HepG2 (cell line): ENCODE measurements around the gene INHBB. TPM values are rescaled to one million over a fixed set of nuclear protein-coding genes. Genes with fewer than 3 reads are reported as not detected.

Experiments used
- ATAC-seq: fragments of 200-7000 bp; cut with Tn5 transposase; 3 replicates; pipeline ENCODE4 v1.9.1; 2020; ENCODE audit warnings: mild to moderate bottlenecking, moderate library complexity
- BruUV-seq: library from RNA; stranded (reverse); fragments of 400-500 nt; replicated peaks from 2 replicates; lab custom pipeline; 2021; lab: Mats Ljungman, UMichigan
- CTCF ChIA-PET: fragments of 300-600 bp; formaldehyde crosslinking; extraction: SDS; loops from one replicate; lab custom pipeline; 2021; ENCODE audit warnings: low total read pairs, inconsistent platforms, low intra/inter-chr PET ratio; lab: Yijun Ruan, JAX
- POLR2A ChIA-PET: fragments of 350-600 bp; sonication (Branson Sonifier 250); formaldehyde crosslinking; loops from one replicate; lab custom pipeline; 2020; ENCODE audit warnings: antibody characterized with exemption, inconsistent platforms; lab: Yijun Ruan, JAX
- DNase-seq: peaks from one replicate; pipeline ENCODE4 v3.0.0-alpha.2; 2015; ENCODE audit warnings: low spot score
- FAIRE-seq: peaks from 3 replicates; lab custom pipeline; 2011; peaks lifted over from hg19 to GRCh38; lab: Jason Lieb, UNC
- H2AFZ ChIP-seq: one replicate; pipeline ENCODE4 v1.6.1; 2011; ENCODE audit warnings: low read length, inconsistent platforms
- H3K27ac ChIP-seq: fragments of 300-600 bp; 3 replicates; pipeline ENCODE4 v1.8.0; 2011; ENCODE audit warnings: mixed run types, mild to moderate bottlenecking, mixed read lengths, low read length, inconsistent platforms; ENCODE audit not compliant: insufficient read depth; ENCODE audit errors: extremely low read length
- H3K27me3 ChIP-seq, 2 experiments: fragments of 200-600 bp in 1 of 2; 2 replicates in 1 of 2; 3 replicates in 1 of 2; pipeline versions ENCODE4 v1.6.0 to v1.8.0; 2011; ENCODE audit warnings: low read length in 2 of 2, mild to moderate bottlenecking in 2 of 2, moderate library complexity in 2 of 2, inconsistent platforms in 1 of 2; ENCODE audit not compliant: insufficient read depth in 2 of 2, control insufficient read depth in 1 of 2
- H3K36me3 ChIP-seq, 2 experiments: fragments of 200-600 bp in 1 of 2; replicated peaks in 1 of 2; 2 replicates in 1 of 2; 3 replicates in 1 of 2; pipeline versions ENCODE4 v1.5.1 to v1.8.0; 2011; ENCODE audit warnings: low read length in 2 of 2, inconsistent platforms in 1 of 2; ENCODE audit not compliant: insufficient read depth in 2 of 2, control insufficient read depth in 1 of 2
- H3K4me1 ChIP-seq: 2 replicates; pipeline ENCODE4 v1.5.1; 2012; ENCODE audit warnings: low read length, inconsistent platforms; ENCODE audit not compliant: insufficient read depth
- H3K4me2 ChIP-seq: 2 replicates; pipeline ENCODE4 v1.6.0; 2011; ENCODE audit warnings: low read depth, low read length, inconsistent platforms
- H3K4me3 ChIP-seq, 3 experiments: fragments of 200-600 bp in 1 of 3; sonication (generic), shearing (Covaris generic) in 1 of 3; replicated peaks in 1 of 3; 2 replicates each; pipeline ENCODE4 v1.5.1; 2011 to 2016; ENCODE audit warnings: low read length in 3 of 3, inconsistent platforms in 2 of 3, low read depth in 2 of 3, mild to moderate bottlenecking in 2 of 3, control low read depth in 1 of 3, mixed read lengths in 1 of 3; ENCODE audit not compliant: insufficient read depth in 1 of 3
- H3K79me2 ChIP-seq: one replicate; pipeline ENCODE4 v1.6.1; 2011; ENCODE audit warnings: low read length, inconsistent platforms; ENCODE audit not compliant: insufficient read depth
- H3K9ac ChIP-seq: 2 replicates; pipeline ENCODE4 v1.6.0; 2011; ENCODE audit warnings: mild to moderate bottlenecking, low read depth, low read length, inconsistent platforms; ENCODE audit not compliant: insufficient read depth
- H3K9me3 ChIP-seq: 2 replicates; pipeline ENCODE4 v1.5.1; 2012; ENCODE audit warnings: mild to moderate bottlenecking, low read length
- H4K20me1 ChIP-seq: 2 replicates; pipeline ENCODE4 v1.6.0; 2011; ENCODE audit warnings: inconsistent platforms, mild to moderate bottlenecking, low read length, moderate library complexity; ENCODE audit not compliant: insufficient read depth
- ARNT2 ChIP-seq: sonication (generic); formaldehyde crosslinking; IDR thresholded peaks from 2 replicates; pipeline ENCODE4 v1.8.0; 2022; ENCODE audit warnings: mild to moderate bottlenecking, low read depth, missing genetic modification reagents, moderate library complexity
- EED ChIP-seq: sonication (generic); formaldehyde crosslinking; IDR thresholded peaks from 2 replicates; pipeline ENCODE4 v1.5.0; 2020; ENCODE audit warnings: mild to moderate bottlenecking, missing genetic modification reagents
- TRIM24 ChIP-seq: sonication (generic); formaldehyde crosslinking; IDR thresholded peaks from 2 replicates; pipeline ENCODE4 v1.8.0; 2022; ENCODE audit warnings: mild to moderate bottlenecking, missing genetic modification reagents
- ZMYM2 ChIP-seq: sonication (generic); formaldehyde crosslinking; IDR thresholded peaks from 2 replicates; pipeline ENCODE4 v1.8.0; 2022; ENCODE audit warnings: mild to moderate bottlenecking, missing genetic modification reagents
- ZNF138 ChIP-seq: sonication (generic); formaldehyde crosslinking; IDR thresholded peaks from 2 replicates; pipeline ENCODE4 v1.5.0; 2020; ENCODE audit warnings: mild to moderate bottlenecking, low read depth, missing genetic modification reagents
- ZNF557 ChIP-seq: sonication (generic); formaldehyde crosslinking; IDR thresholded peaks from 2 replicates; pipeline ENCODE4 v1.4.0; 2020; ENCODE audit warnings: missing genetic modification reagents
- ZNF564 ChIP-seq: sonication (generic); formaldehyde crosslinking; IDR thresholded peaks from 2 replicates; pipeline ENCODE4 v1.8.1; 2023; ENCODE audit warnings: mild to moderate bottlenecking, missing genetic modification reagents
- ZNF598 ChIP-seq: sonication (generic); formaldehyde crosslinking; IDR thresholded peaks from 2 replicates; pipeline ENCODE4 v1.5.1; 2020; ENCODE audit warnings: mild to moderate bottlenecking, missing genetic modification reagents, borderline replicate concordance
- ZNF644 ChIP-seq: IDR thresholded peaks from 2 replicates; pipeline ENCODE4 v1.6.1; 2016; ENCODE audit warnings: low read depth
- WGBS: methylation state at CpG from one replicate; pipeline ENCODE4 v1.1.6; 2017; ENCODE audit warnings: low lambda C conversion rate; 5-methylcytosine and 5-hydroxymethylcytosine counted together
- in situ Hi-C: cut with HindIII; loops from 2 replicates; pipeline ENCODE4 v1.10.0; 2017; ENCODE audit warnings: low pct_unique_long_range_greater_than_20kb; ENCODE audit not compliant: extremely low pct_ligation_motif_present
- intact Hi-C: fragments of 100-400 bp; cut with micrococcal nuclease; formaldehyde crosslinking; loops from one replicate; pipeline ENCODE4 v1.10.0; 2022; ENCODE audit not compliant: unreplicated experiment
- polyA plus RNA-seq, 8 experiments: library from polyadenylated mRNA; depleted of rRNA in 3 of 8; stranded (reverse) in 7 of 8; unstranded in 1 of 8; fragments of >200 nt; fragmentation: Illumina TruSeq in 4 of 8; extraction: Trizol in 4 of 8; gene quantifications; 2 replicates each; pipeline versions ENCODE4 v1.2.1 to v1.2.3, GENCODE V29; 2011 to 2016; ENCODE audit warnings: low read depth in 4 of 8, missing spikeins in 1 of 8, mixed read lengths in 1 of 8; ENCODE audit not compliant: insufficient read depth in 1 of 8
- total RNA-seq, 5 experiments: library from RNA; depleted of rRNA; stranded (reverse); fragments of >200 nt; fragmentation: Illumina TruSeq; extraction: Trizol; gene quantifications; 2 replicates each; pipeline ENCODE4 v1.2.3, GENCODE V29; 2016; ENCODE audit warnings: low read depth in 1 of 5
- TF ChIP-seq, protein P1 (sequence below): sonication (generic); formaldehyde crosslinking; IDR thresholded peaks from 2 replicates; pipeline ENCODE4 v1.4.0; 2020; ENCODE audit warnings: missing genetic modification reagents

Gene INHBB
- total and polyA plus RNA-seq, 2 of the 13 experiments (the other 11 are each of a cell fraction or from before 2014, with no cell fraction given), result 0.20 to 1.7 TPM

DNA sequence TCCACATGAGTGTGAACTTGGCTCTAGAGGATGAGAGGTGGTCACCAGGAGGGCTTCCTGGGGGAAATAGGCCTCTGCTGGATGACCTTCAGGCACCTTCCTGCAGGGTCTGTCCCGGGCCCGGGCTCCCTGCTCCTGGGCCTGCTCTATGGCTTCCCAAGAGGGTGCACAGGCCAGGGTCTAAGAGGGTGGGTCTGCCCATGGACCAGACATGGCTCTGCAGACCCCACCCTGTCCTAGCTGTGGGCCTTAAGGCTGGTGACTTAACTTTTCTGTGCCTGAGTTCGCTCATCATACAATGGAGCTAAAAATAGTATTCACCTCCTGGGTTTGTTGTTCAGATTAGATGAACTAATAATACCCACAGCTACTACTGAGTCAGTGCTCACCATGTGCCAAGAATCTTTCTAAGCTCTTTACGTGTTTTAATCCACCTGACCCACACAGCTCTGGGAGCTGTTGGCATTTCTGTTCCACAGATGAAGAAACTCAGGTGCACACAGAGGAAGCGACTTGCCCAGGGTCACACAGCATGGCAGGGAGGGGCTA is 14.4 kb downstream of the INHBB start:
- H3K9ac ChIP-seq, result no peak overlapping the region
- H3K79me2 ChIP-seq, result no peaks in the 10 kb centered on the region
- no peak overlapping the region for H3K4me3 ChIP-seq
- CTCF ChIA-PET, result no interaction called here
- no peaks in the 10 kb centered on the region for H4K20me1 ChIP-seq
- H3K4me1 ChIP-seq, result no peaks in the 10 kb centered on the region
- TF ChIP-seq ZNF564 (CRISPR knock-in tag), result no peak
- no peak for TF ChIP-seq ZNF598 (CRISPR knock-in tag)
- TF ChIP-seq ZMYM2, result no peak
- TF ChIP-seq ZNF644 (CRISPR knock-in tag), result no peak
- TF ChIP-seq TRIM24 (CRISPR knock-in tag), result no peak
- no peak for TF ChIP-seq ZNF138 (CRISPR knock-in tag)
- no peak for TF ChIP-seq ZNF557 (CRISPR knock-in tag)
- POLR2A ChIA-PET, result no interaction called here
- ATAC-seq (no peak), FAIRE-seq (no peak), DNase-seq (no peak)
- in situ Hi-C loops (no loop called here), intact Hi-C loops (no loop called here)
- WGBS, result 25% methylated on average over 4 of the region's 5 CpGs
- no peaks in the 10 kb centered on the region for H3K36me3 ChIP-seq
- no TSS peak for BruUV-seq
- peaks cover 15 to 94% of the 10 kb centered on the region in 2 experiments; a peak in 4 of 5 replicates for H3K27me3 ChIP-seq
- H3K4me2 ChIP-seq, result no peak overlapping the region
- H2AFZ ChIP-seq, result no peak overlapping the region
- no peak overlapping the region for H3K27ac ChIP-seq
- no peaks in the 10 kb centered on the region for H3K9me3 ChIP-seq

- H3K4me1 ChIP-seq, result no peaks in the 10 kb centered on the region
- DNase-seq (no peak), ATAC-seq (no peak), FAIRE-seq (no peak)
- H3K4me3 ChIP-seq, result no peak overlapping the region
- H3K4me2 ChIP-seq, result no peak overlapping the region
- TF ChIP-seq ARNT2 (no peak), EED (CRISPR knock-in tag) (no peak)
- TF ChIP-seq, protein P1, sequence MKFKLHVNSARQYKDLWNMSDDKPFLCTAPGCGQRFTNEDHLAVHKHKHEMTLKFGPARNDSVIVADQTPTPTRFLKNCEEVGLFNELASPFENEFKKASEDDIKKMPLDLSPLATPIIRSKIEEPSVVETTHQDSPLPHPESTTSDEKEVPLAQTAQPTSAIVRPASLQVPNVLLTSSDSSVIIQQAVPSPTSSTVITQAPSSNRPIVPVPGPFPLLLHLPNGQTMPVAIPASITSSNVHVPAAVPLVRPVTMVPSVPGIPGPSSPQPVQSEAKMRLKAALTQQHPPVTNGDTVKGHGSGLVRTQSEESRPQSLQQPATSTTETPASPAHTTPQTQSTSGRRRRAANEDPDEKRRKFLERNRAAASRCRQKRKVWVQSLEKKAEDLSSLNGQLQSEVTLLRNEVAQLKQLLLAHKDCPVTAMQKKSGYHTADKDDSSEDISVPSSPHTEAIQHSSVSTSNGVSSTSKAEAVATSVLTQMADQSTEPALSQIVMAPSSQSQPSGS (CRISPR knock-in tag), result no peak
- CTCF ChIA-PET, result no interaction called here
- POLR2A ChIA-PET, result no interaction called here
- intact Hi-C loops (no loop called here), in situ Hi-C loops (no loop called here)
- H3K79me2 ChIP-seq, result no peaks in the 10 kb centered on the region
- H3K27ac ChIP-seq, result no peak overlapping the region
- no peak overlapping the region for H2AFZ ChIP-seq
- H3K27me3 ChIP-seq, result peaks cover 13 to 88% of the 10 kb centered on the region in 2 experiments
- WGBS, result 30% methylated on average over 11 of the region's 11 CpGs
- BruUV-seq, result no TSS peak
- no peak overlapping the region for H3K9ac ChIP-seq
- H3K36me3 ChIP-seq, result no peaks in the 10 kb centered on the region
- no peaks in the 10 kb centered on the region for H3K9me3 ChIP-seq
- H4K20me1 ChIP-seq, result no peaks in the 10 kb centered on the region
Measured at GRCh38 chr2:120362926-120363325, 17.0 kb downstream of the INHBB start.
